HepG2 (cell line): Measurements from ENCODE around the gene AKAP7. TPM values are rescaled to one million over a fixed set of nuclear protein-coding genes. Genes with fewer than 3 reads are reported as not detected.

Experiments
- ARID3A ChIP-seq: IDR thresholded peaks from 2 replicates; pipeline ENCODE4 v1.6.1; 2012; ENCODE audit warnings: low read depth, low read length, improper control_type of control experiment
- ARID5B ChIP-seq: IDR thresholded peaks from 2 replicates; pipeline ENCODE4 v1.4.0; 2020; ENCODE audit warnings: mild to moderate bottlenecking, missing genetic modification reagents
- CREB3 ChIP-seq: sonication (generic); formaldehyde crosslinking; IDR thresholded peaks from 2 replicates; pipeline ENCODE4 v1.5.0; 2020; ENCODE audit warnings: missing genetic modification reagents
- EP300 ChIP-seq, 3 experiments: sonication (generic) in 1 of 3; formaldehyde crosslinking in 1 of 3; IDR thresholded peaks; 2 replicates each; pipeline versions ENCODE4 v1.5.1 to v1.6.1; 2011 to 2020; ENCODE audit warnings: low read depth in 2 of 3, low read length in 2 of 3, borderline replicate concordance in 1 of 3, improper control_type of control experiment in 1 of 3, mild to moderate bottlenecking in 1 of 3, missing genetic modification reagents in 1 of 3, moderate library complexity in 1 of 3
- GATA4 ChIP-seq: sonication (generic); IDR thresholded peaks from 2 replicates; pipeline ENCODE4 v1.6.1; 2016; ENCODE audit warnings: antibody characterized with exemption, low read depth, borderline replicate concordance
- GMEB2 ChIP-seq: IDR thresholded peaks from 2 replicates; pipeline ENCODE4 v1.6.1; 2016; ENCODE audit warnings: missing biosample characterization, missing genetic modification reagents, low read depth
- JUND ChIP-seq: sonication (generic); formaldehyde crosslinking; IDR thresholded peaks from 2 replicates; pipeline ENCODE4 v1.8.0; 2022; ENCODE audit warnings: mild to moderate bottlenecking, missing genetic modification reagents
- KDM5B ChIP-seq: sonication (generic); formaldehyde crosslinking; IDR thresholded peaks from 2 replicates; pipeline ENCODE4 v1.4.0; 2020; ENCODE audit warnings: missing genetic modification reagents, mild to moderate bottlenecking, borderline replicate concordance
- NCOA1 ChIP-seq: sonication (generic); formaldehyde crosslinking; IDR thresholded peaks from 2 replicates; pipeline ENCODE4 v1.9.0; 2021; ENCODE audit warnings: missing genetic modification reagents
- PBX3 ChIP-seq: sonication (generic); formaldehyde crosslinking; IDR thresholded peaks from 2 replicates; pipeline ENCODE4 v1.8.1; 2023; ENCODE audit warnings: missing genetic modification reagents, inconsistent platforms, borderline replicate concordance
- SOX13 ChIP-seq, 3 experiments: fragments of 450-650 bp in 1 of 3; sonication (generic) in 1 of 3; formaldehyde crosslinking in 1 of 3; IDR thresholded peaks in 2 of 3; conservative IDR thresholded peaks in 1 of 3; 2 replicates each; pipeline versions ENCODE4 v1.5.0 to v1.6.1; 2016 to 2020; ENCODE audit warnings: antibody characterized with exemption in 1 of 3, mild to moderate bottlenecking in 1 of 3, missing compliant biosample characterization in 1 of 3, missing genetic modification reagents in 1 of 3, moderate library complexity in 1 of 3
- TBL1XR1 ChIP-seq: fragments of 150-350 bp; IDR thresholded peaks from 2 replicates; pipeline ENCODE4 v1.6.1; 2014; ENCODE audit warnings: borderline replicate concordance, low read length; ENCODE audit not compliant: partially characterized antibody
- TFDP1 ChIP-seq: IDR thresholded peaks from 2 replicates; pipeline ENCODE4 v1.6.1; 2016; ENCODE audit warnings: missing compliant biosample characterization, missing genetic modification reagents, borderline replicate concordance
- THRA ChIP-seq: sonication (generic); formaldehyde crosslinking; IDR thresholded peaks from 2 replicates; pipeline ENCODE4 v1.4.0; 2020; ENCODE audit warnings: missing genetic modification reagents, borderline replicate concordance
- ZNF614 ChIP-seq: IDR thresholded peaks from 2 replicates; pipeline ENCODE4 v1.6.1; 2018; ENCODE audit warnings: missing biosample characterization, missing genetic modification reagents, inconsistent platforms, borderline replicate concordance
- polyA plus RNA-seq, 8 experiments: library from polyadenylated mRNA; depleted of rRNA in 3 of 8; stranded (reverse) in 7 of 8; unstranded in 1 of 8; fragments of >200 nt; fragmentation: Illumina TruSeq in 4 of 8; extraction: Trizol in 4 of 8; gene quantifications; 2 replicates each; pipeline versions ENCODE4 v1.2.1 to v1.2.3, GENCODE V29; 2011 to 2016; ENCODE audit warnings: low read depth in 4 of 8, missing spikeins in 1 of 8, mixed read lengths in 1 of 8; ENCODE audit not compliant: insufficient read depth in 1 of 8
- total RNA-seq, 5 experiments: library from RNA; depleted of rRNA; stranded (reverse); fragments of >200 nt; fragmentation: Illumina TruSeq; extraction: Trizol; gene quantifications; 2 replicates each; pipeline ENCODE4 v1.2.3, GENCODE V29; 2016; ENCODE audit warnings: low read depth in 1 of 5

Gene AKAP7
- total and polyA plus RNA-seq, 2 of the 13 experiments (the other 11 are each of a cell fraction or from before 2014, with no cell fraction given): 3.6 to 11.7 TPM

- peak; percentile 58; the same call in 1 of the 2 replicates for TF ChIP-seq ARID5B
- TF ChIP-seq SOX13 (IDR thresholded peaks at IDR 0.05): no peak
- peak in 1 of 2 experiments; percentile 29; a peak in 1 of 4 replicates for TF ChIP-seq SOX13 (CRISPR knock-in tag; conservative IDR thresholded peaks at IDR 0.05 in 1 of 2, IDR thresholded peaks at IDR 0.05 in 1 of 2)
- no peak for TF ChIP-seq JUND
- TF ChIP-seq ARID3A: peak; percentile 70; the same call in 1 of the 2 replicates
- peak; percentile 19; the same call in 1 of the 2 replicates for TF ChIP-seq THRA
- no peak for TF ChIP-seq KDM5B (CRISPR knock-in tag)
- no peak for TF ChIP-seq TFDP1 (CRISPR knock-in tag)
- TF ChIP-seq TBL1XR1: no peak
- no peak for TF ChIP-seq CREB3 (CRISPR knock-in tag)
- no peak for TF ChIP-seq PBX3 (CRISPR knock-in tag)
- TF ChIP-seq EP300 (IDR thresholded peaks at IDR 0.05; ENCODE audit: low read depth in 2 of 2, low read length in 2 of 2): peak in 1 of 2 experiments; percentile 15; a peak in 1 of 4 replicates
- TF ChIP-seq EP300 (CRISPR knock-in tag; IDR thresholded peaks at IDR 0.05; ENCODE audit: borderline replicate concordance): no peak
- TF ChIP-seq GMEB2 (CRISPR knock-in tag): no peak
- TF ChIP-seq GATA4: peak; percentile 54; the same call in 1 of the 2 replicates
- TF ChIP-seq NCOA1 (CRISPR knock-in tag): no peak
- no peak for TF ChIP-seq ZNF614 (CRISPR knock-in tag)
These were observed 28.1 kb upstream of the AKAP7 start (continued) for GRCh38 chr6:131107151-131107550.
